Psoas muscle (tissue), 8 donors: Measurements from ENCODE around the gene MDN1. TPM values are rescaled to one million over a fixed set of nuclear protein-coding genes. Genes with fewer than 3 reads are reported as not detected.

Source experiments
- ATAC-seq, 4 donors: fragments of 200-7000 bp; cut with Tn5 transposase; one replicate each; pipeline ENCODE4 v1.9.1; 2020; ENCODE audit warnings: moderate library complexity in 3 of 4, mild to moderate bottlenecking in 2 of 4
- DNase-seq, 2 donors: peaks; one replicate each; pipeline ENCODE4 v3.0.0-alpha.2; 2020
- H3K27ac ChIP-seq: fragments of 200-600 bp; one replicate; pipeline ENCODE4 v1.8.0; 2022
- H3K27me3 ChIP-seq, 3 donors: fragments of 200-600 bp in 1 of 3; one replicate each; pipeline versions ENCODE4 v1.6.1 to v1.8.0; 2013 to 2022; ENCODE audit warnings: low read length in 2 of 3, mild to moderate bottlenecking in 2 of 3, moderate library complexity in 1 of 3; ENCODE audit not compliant: insufficient read depth in 3 of 3
- H3K36me3 ChIP-seq, 2 donors: fragments of 200-600 bp in 1 of 2; one replicate each; pipeline versions ENCODE4 v1.6.1 to v1.8.0; 2013 to 2022; ENCODE audit warnings: low read depth in 1 of 2, mild to moderate bottlenecking in 1 of 2, moderate library complexity in 1 of 2; ENCODE audit not compliant: insufficient read depth in 1 of 2
- H3K4me1 ChIP-seq: fragments of 200-600 bp; one replicate; pipeline ENCODE4 v1.8.0; 2022
- H3K4me3 ChIP-seq: fragments of 200-600 bp; one replicate; pipeline ENCODE4 v1.8.0; 2022; ENCODE audit warnings: mild to moderate bottlenecking
- H3K9me3 ChIP-seq: fragments of 200-600 bp; one replicate; pipeline ENCODE4 v1.8.0; 2022
- WGBS, 3 donors: extraction: QIAGEN DNeasy Blood & Tissue Kit; methylation state at CpG; one replicate each; pipeline versions ENCODE4 v1.1.6 to v1.1.7; 2013; 5-methylcytosine and 5-hydroxymethylcytosine counted together
- intact Hi-C, 2 donors: fragments of 100-400 bp; cut with DNase I; formaldehyde crosslinking; loops; one replicate each; pipeline versions ENCODE4 v1.11.0 to v1.14.2; 2022
- polyA plus RNA-seq, 3 donors: library from polyadenylated mRNA; stranded (reverse); fragments of 200-250 nt; gene quantifications; one replicate each; pipeline ENCODE4 v1.2.3, GENCODE V29; 2013
- total RNA-seq, 4 donors: library from RNA; stranded (reverse); fragmentation: NEBNext Ultra II Directional in 2 of 4; extraction: Animal tissue kit (Norgen Biotek cat#: 25700) in 2 of 4; gene quantifications; one replicate each; pipeline versions ENCODE4 v1.2.1 to v1.2.4, GENCODE V29; 2021 to 2023
- TF ChIP-seq, protein P1 (sequence below): fragments of 200-600 bp; IDR thresholded peaks from one replicate; pipeline ENCODE4 v1.8.0; 2022; ENCODE audit warnings: antibody characterized with exemption
- donor health status: healthy with polysubstance abuse.
- donor health status: DM: no; HTN: no; CAD: no; lungs with moderate emphysema.
- donor health status: Bipolar disorder and iron deficiency.
- donor health status: healthy.
- donor health status: DM: yes; HTN: yes; CAD: no.
- donor health status: DM: no; HTN: no; CAD: no.
- donor health status: DM: no; HTN: no; CAD: no.
- donor health status: DM: yes; HTN: yes; CAD: no.

The MDN1 gene
- total and polyA plus RNA-seq, 7 donors: 7.5 to 27.2 (median 14.6) TPM

DNA sequence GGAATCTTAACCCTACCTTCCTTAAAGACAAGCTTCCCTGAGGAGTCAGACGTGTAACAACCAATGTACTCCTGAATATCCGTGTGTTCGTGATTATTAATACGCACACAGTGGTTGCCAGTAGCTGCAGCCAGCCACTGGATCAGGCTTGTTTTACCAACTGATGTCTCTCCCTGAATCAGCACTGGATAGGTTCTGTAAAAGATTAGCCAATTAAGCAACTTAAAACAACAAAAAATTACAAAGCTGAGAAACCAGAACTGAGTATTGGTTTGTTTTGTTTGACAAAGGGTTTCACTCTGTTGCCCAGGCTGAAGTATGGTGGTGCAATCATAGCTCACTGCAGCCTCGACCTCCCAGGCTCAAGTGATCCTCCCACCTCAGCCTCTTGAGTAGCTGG is 69.3 kb downstream of the MDN1 start:
- TF ChIP-seq, protein P1, sequence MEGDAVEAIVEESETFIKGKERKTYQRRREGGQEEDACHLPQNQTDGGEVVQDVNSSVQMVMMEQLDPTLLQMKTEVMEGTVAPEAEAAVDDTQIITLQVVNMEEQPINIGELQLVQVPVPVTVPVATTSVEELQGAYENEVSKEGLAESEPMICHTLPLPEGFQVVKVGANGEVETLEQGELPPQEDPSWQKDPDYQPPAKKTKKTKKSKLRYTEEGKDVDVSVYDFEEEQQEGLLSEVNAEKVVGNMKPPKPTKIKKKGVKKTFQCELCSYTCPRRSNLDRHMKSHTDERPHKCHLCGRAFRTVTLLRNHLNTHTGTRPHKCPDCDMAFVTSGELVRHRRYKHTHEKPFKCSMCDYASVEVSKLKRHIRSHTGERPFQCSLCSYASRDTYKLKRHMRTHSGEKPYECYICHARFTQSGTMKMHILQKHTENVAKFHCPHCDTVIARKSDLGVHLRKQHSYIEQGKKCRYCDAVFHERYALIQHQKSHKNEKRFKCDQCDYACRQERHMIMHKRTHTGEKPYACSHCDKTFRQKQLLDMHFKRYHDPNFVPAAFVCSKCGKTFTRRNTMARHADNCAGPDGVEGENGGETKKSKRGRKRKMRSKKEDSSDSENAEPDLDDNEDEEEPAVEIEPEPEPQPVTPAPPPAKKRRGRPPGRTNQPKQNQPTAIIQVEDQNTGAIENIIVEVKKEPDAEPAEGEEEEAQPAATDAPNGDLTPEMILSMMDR: no peak
- no peak overlapping the region for H3K27ac ChIP-seq
- ATAC-seq (no peak), DNase-seq (no peak)
- H3K9me3 ChIP-seq: no peaks in the 10 kb centered on the region
- 89 to 92% (median 92%) methylated on average over 5 of the region's 5 CpGs for WGBS, 3 donors
- intact Hi-C loops: loop anchor here in 1 of 2 donors (5.0 kb wide), 1 partner anchor 58 kb away; no protein-coding TSS in a partner anchor
- no peaks in the 10 kb centered on the region for H3K4me1 ChIP-seq
- peaks cover 6 to 100% of the 10 kb centered on the region in 2 donors for H3K36me3 ChIP-seq
- H3K27me3 ChIP-seq: no peaks in the 10 kb centered on the region
- H3K4me3 ChIP-seq: no peak overlapping the region

DNA sequence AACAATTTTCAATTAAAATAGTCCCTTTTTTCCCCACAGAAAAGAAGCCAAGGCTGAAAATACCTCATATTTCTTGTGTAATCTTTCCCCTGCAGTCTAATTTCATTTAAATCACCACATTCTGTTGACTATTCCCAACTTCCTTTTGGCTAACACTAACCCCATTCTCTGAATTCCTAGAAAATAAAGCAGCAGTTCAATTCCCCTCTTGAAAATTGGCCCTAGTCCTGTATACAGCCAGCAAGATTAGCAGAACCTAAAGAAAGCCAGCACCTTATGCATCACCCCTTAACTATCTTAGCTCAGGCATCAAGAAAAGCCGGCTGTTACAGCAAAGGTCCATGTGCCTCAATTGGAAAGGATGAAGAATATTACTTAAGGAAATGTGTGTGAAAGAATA is 69.7 kb downstream of the MDN1 start:
- intact Hi-C loops: loop anchor here in 1 of 2 donors (5.0 kb wide), 2 partner anchors 43 to 58 kb away; no protein-coding TSS in a partner anchor
- Histone ChIP-seq H3K36me3 (peaks cover 6 to 100% of the 10 kb centered on the region in 2 donors), H3K9me3 (no peaks in the 10 kb centered on the region), H3K27me3 (no peaks in the 10 kb centered on the region), H3K27ac (no peak overlapping the region), H3K4me1 (no peaks in the 10 kb centered on the region), H3K4me3 (no peak overlapping the region)
- ATAC-seq (no peak), DNase-seq (no peak)
- 73 to 84% (median 83%) methylated on average over 1 of the region's 1 CpG for WGBS, 3 donors
- TF ChIP-seq, protein P1: no peak

DNA sequence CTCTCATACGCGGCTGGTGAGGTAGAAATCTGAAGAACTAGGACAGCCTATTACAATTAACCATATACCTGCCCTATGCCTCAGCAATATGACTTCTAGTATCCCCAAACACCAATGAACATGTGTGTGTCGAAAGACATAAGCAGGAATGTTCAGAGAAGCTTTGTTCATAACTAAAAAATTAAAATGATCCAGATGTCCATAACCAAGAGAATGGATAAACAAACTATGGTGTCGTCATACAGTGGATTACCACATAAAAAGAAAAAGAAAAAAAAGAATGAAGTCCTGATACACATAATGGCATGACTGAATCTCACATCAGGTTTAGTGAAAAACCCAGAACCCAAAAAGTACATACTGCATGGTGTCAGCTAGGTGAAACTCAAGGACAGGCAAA is 73.9 kb downstream of the MDN1 start:
- Histone ChIP-seq H3K9me3 (no peaks in the 10 kb centered on the region), H3K4me3 (no peak overlapping the region), H3K36me3 (peaks cover 9 to 100% of the 10 kb centered on the region in 2 donors), H3K27ac (no peak overlapping the region), H3K4me1 (no peaks in the 10 kb centered on the region), H3K27me3 (no peaks in the 10 kb centered on the region)
- 93 to 95% (median 93%) methylated on average over 4 of the region's 4 CpGs for WGBS, 3 donors
- no peak for ATAC-seq
- intact Hi-C loops: loop anchor here in 1 of 2 donors (5.0 kb wide), 1 partner anchor 38 kb away; no protein-coding TSS in a partner anchor
- TF ChIP-seq, protein P1: no peak
- no peak for DNase-seq

DNA sequence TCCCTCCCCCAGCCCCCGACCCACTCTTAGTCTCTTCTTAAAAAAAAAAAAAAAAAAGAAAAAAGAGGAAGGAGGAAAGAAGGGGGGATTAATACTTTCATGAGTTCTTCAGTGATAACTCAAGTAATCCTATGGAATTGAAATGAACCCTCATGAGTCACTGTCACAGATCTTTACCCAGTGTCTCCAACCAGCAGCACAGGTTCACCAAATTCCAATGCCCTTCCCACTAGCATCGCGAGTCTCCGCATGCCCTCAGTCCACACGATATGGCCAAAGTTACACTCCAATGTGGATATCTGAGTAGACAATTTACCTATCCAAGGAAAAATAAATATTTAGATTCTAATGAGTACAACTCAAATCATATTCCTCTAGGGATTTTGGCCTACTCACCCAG is 74.5 kb downstream of the MDN1 start:
- H3K27ac ChIP-seq: no peak overlapping the region
- ATAC-seq (no peak), DNase-seq (no peak)
- 96 to 98% (median 96%) methylated on average over 5 of the region's 5 CpGs for WGBS, 3 donors
- H3K4me1 ChIP-seq: no peaks in the 10 kb centered on the region
- TF ChIP-seq, protein P1: no peak
- no peaks in the 10 kb centered on the region for H3K9me3 ChIP-seq
- H3K4me3 ChIP-seq: no peak overlapping the region
- intact Hi-C loops: loop anchor here in 1 of 2 donors (5.0 kb wide), 1 partner anchor 38 kb away; no protein-coding TSS in a partner anchor
- peaks cover 5 to 100% of the 10 kb centered on the region in 2 donors for H3K36me3 ChIP-seq
- H3K27me3 ChIP-seq: no peaks in the 10 kb centered on the region

DNA sequence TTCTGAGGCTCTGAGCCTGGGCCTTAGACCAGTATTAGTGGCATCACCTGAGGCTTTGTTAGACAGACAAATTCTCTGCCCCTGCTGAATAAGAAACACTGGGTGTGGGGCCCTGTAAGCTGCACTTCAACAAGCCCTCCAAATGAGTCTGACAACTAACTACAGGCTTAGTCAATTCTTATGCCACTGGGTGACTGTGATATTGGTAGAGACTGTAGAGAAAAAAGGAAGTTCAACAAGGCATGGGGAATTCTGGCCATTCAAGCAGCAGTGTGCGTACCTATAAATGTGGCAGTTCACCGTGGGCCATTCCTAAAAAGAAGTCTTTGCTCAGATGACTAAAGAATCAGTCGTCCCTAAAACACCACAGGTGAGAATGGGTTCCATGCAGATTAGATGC is 82.7 kb downstream of the MDN1 start:
- no peaks in the 10 kb centered on the region for H3K4me1 ChIP-seq
- intact Hi-C loops: no loop called here
- H3K27me3 ChIP-seq: no peaks in the 10 kb centered on the region
- ATAC-seq (no peak), DNase-seq (no peak)
- no peak overlapping the region for H3K4me3 ChIP-seq
- H3K36me3 ChIP-seq: peaks cover 10 to 91% of the 10 kb centered on the region in 2 donors
- no peaks in the 10 kb centered on the region for H3K9me3 ChIP-seq
- 91 to 96% (median 95%) methylated on average over 3 of the region's 3 CpGs for WGBS, 3 donors
- H3K27ac ChIP-seq: no peak overlapping the region
- TF ChIP-seq, protein P1: no peak
